ENCODE data around the gene ARG2.
A peak's percentile ranks its signal among the peaks of the same experiment; 100 is the strongest.

The ARG2 gene

GRCh38 chr14:67619446-67620216 is at the start of gene ARG2:
Gene ARG2, plus strand, starts transcription at chr14:67619920. Its CDS starts 58 bp downstream, at chr14:67619978.
- peak; percentile 93 to 96 for DNase-seq (ENCODE audit: low spot score in 2 of 2)
- ATAC-seq (replicated peaks; ENCODE audit: extremely low read depth, poor library complexity, severe bottlenecking): peak; percentile 91
- Mint-ChIP-seq H3K9me3 (no peaks in the 10 kb centered on the region), H3K27me3 (peaks cover 19% of the 10 kb centered on the region), H3K4me3 (peak within 1 kb of the TSS; percentile 86), H3K36me3 (ENCODE audit: insufficient read depth) (peaks cover 13% of the 10 kb centered on the region), H3K4me1 (peaks cover 24% of the 10 kb centered on the region), H3K27ac (ENCODE audit: low read depth) (peak within 1 kb of the TSS; percentile 97)

- H3K4me3 Mint-ChIP-seq: no peak overlapping the region
- H3K4me1 Mint-ChIP-seq: peaks cover 7% of the 10 kb centered on the region
- no peak overlapping the region for H3K27ac Mint-ChIP-seq (ENCODE audit: low read depth)
- no peak for ATAC-seq (replicated peaks; ENCODE audit: extremely low read depth, poor library complexity, severe bottlenecking)
- peaks cover 12% of the 10 kb centered on the region for H3K27me3 Mint-ChIP-seq
- H3K36me3 Mint-ChIP-seq (ENCODE audit: insufficient read depth): peaks cover 1% of the 10 kb centered on the region
- H3K9me3 Mint-ChIP-seq: no peaks in the 10 kb centered on the region
- DNase-seq (ENCODE audit: low spot score in 2 of 2): no peak
These were observed 49.3 kb upstream of the ARG2 start for GRCh38 chr14:67570453-67570852.

- peak overlapping the region; percentile 5 for H3K27ac Mint-ChIP-seq (ENCODE audit: low read depth)
- no peaks in the 10 kb centered on the region for H3K9me3 Mint-ChIP-seq
- H3K4me1 Mint-ChIP-seq: peaks cover 7% of the 10 kb centered on the region
- H3K4me3 Mint-ChIP-seq: no peak overlapping the region
- ATAC-seq (replicated peaks; ENCODE audit: extremely low read depth, poor library complexity, severe bottlenecking): peak; percentile 84
- peaks cover 12% of the 10 kb centered on the region for H3K27me3 Mint-ChIP-seq
- peaks cover 2% of the 10 kb centered on the region for H3K36me3 Mint-ChIP-seq (ENCODE audit: insufficient read depth)
- peak; percentile 53 to 54 for DNase-seq (ENCODE audit: low spot score in 2 of 2)
These were observed 48.3 kb upstream of the ARG2 start for GRCh38 chr14:67571275-67571990.

GRCh38 chr14:67571991-67572323 is 47.8 kb upstream of the ARG2 start:
- Mint-ChIP-seq H3K4me3 (no peak overlapping the region), H3K27ac (ENCODE audit: low read depth) (no peak overlapping the region), H3K36me3 (ENCODE audit: insufficient read depth) (peaks cover 2% of the 10 kb centered on the region), H3K9me3 (no peaks in the 10 kb centered on the region), H3K27me3 (peaks cover 11% of the 10 kb centered on the region), H3K4me1 (peaks cover 7% of the 10 kb centered on the region)
- ATAC-seq (replicated peaks; ENCODE audit: extremely low read depth, poor library complexity, severe bottlenecking): no peak
- no peak for DNase-seq (ENCODE audit: low spot score in 2 of 2)

GRCh38 chr14:67572608-67573007 is 47.1 kb upstream of the ARG2 start:
- no peak overlapping the region for H3K4me3 Mint-ChIP-seq
- peaks cover 2% of the 10 kb centered on the region for H3K36me3 Mint-ChIP-seq (ENCODE audit: insufficient read depth)
- no peak overlapping the region for H3K27ac Mint-ChIP-seq (ENCODE audit: low read depth)

GRCh38 chr14:67573228-67574010 is 46.3 kb upstream of the ARG2 start:
- H3K36me3 Mint-ChIP-seq (ENCODE audit: insufficient read depth): peaks cover 2% of the 10 kb centered on the region
- no peaks in the 10 kb centered on the region for H3K9me3 Mint-ChIP-seq
- ATAC-seq (replicated peaks; ENCODE audit: extremely low read depth, poor library complexity, severe bottlenecking) (no peak), DNase-seq (ENCODE audit: low spot score in 2 of 2) (no peak)
- no peak overlapping the region for H3K4me3 Mint-ChIP-seq
- H3K4me1 Mint-ChIP-seq: peaks cover 7% of the 10 kb centered on the region
- no peak overlapping the region for H3K27ac Mint-ChIP-seq (ENCODE audit: low read depth)
- no peaks in the 10 kb centered on the region for H3K27me3 Mint-ChIP-seq

More at GRCh38 chr14:67572608-67573007, 47.1 kb upstream of the ARG2 start:
- ATAC-seq (replicated peaks; ENCODE audit: extremely low read depth, poor library complexity, severe bottlenecking) (no peak), DNase-seq (ENCODE audit: low spot score in 2 of 2) (no peak)
- peaks cover 7% of the 10 kb centered on the region for H3K4me1 Mint-ChIP-seq
- H3K9me3 Mint-ChIP-seq: no peaks in the 10 kb centered on the region
- peaks cover 5% of the 10 kb centered on the region for H3K27me3 Mint-ChIP-seq

GRCh38 chr14:67574156-67574555 is 45.6 kb upstream of the ARG2 start:
- H3K9me3 Mint-ChIP-seq: no peaks in the 10 kb centered on the region
- H3K36me3 Mint-ChIP-seq (ENCODE audit: insufficient read depth): peaks cover 2% of the 10 kb centered on the region
- no peak overlapping the region for H3K27ac Mint-ChIP-seq (ENCODE audit: low read depth)
- H3K4me3 Mint-ChIP-seq: no peak overlapping the region
- H3K4me1 Mint-ChIP-seq: peaks cover 7% of the 10 kb centered on the region
- ATAC-seq (replicated peaks; ENCODE audit: extremely low read depth, poor library complexity, severe bottlenecking) (no peak), DNase-seq (ENCODE audit: low spot score in 2 of 2) (no peak)
- no peaks in the 10 kb centered on the region for H3K27me3 Mint-ChIP-seq

GRCh38 chr14:67574806-67575205 is 44.9 kb upstream of the ARG2 start:
- no peak for ATAC-seq (replicated peaks; ENCODE audit: extremely low read depth, poor library complexity, severe bottlenecking)
- Mint-ChIP-seq H3K4me1 (peaks cover 7% of the 10 kb centered on the region), H3K36me3 (ENCODE audit: insufficient read depth) (peaks cover 2% of the 10 kb centered on the region), H3K9me3 (no peaks in the 10 kb centered on the region), H3K4me3 (no peak overlapping the region), H3K27ac (ENCODE audit: low read depth) (no peak overlapping the region), H3K27me3 (no peaks in the 10 kb centered on the region)
- no peak for DNase-seq (ENCODE audit: low spot score in 2 of 2)

- ATAC-seq (replicated peaks; ENCODE audit: extremely low read depth, poor library complexity, severe bottlenecking): no peak
- DNase-seq (ENCODE audit: low spot score in 2 of 2): no peak
These were observed 44.0 kb upstream of the ARG2 start for GRCh38 chr14:67575684-67576083.

GRCh38 chr14:67576216-67576955 is 43.3 kb upstream of the ARG2 start:
- no peak overlapping the region for H3K27ac Mint-ChIP-seq (ENCODE audit: low read depth)
- H3K36me3 Mint-ChIP-seq (ENCODE audit: insufficient read depth): peaks cover 4% of the 10 kb centered on the region
- no peaks in the 10 kb centered on the region for H3K27me3 Mint-ChIP-seq
- H3K4me1 Mint-ChIP-seq: peaks cover 2% of the 10 kb centered on the region
- no peak overlapping the region for H3K4me3 Mint-ChIP-seq
- no peak for DNase-seq (ENCODE audit: low spot score in 2 of 2)
- ATAC-seq (replicated peaks; ENCODE audit: extremely low read depth, poor library complexity, severe bottlenecking): no peak
- no peaks in the 10 kb centered on the region for H3K9me3 Mint-ChIP-seq

More at GRCh38 chr14:67575684-67576083, 44.0 kb upstream of the ARG2 start:
- no peak overlapping the region for H3K27ac Mint-ChIP-seq (ENCODE audit: low read depth)
- H3K36me3 Mint-ChIP-seq (ENCODE audit: insufficient read depth): peaks cover 3% of the 10 kb centered on the region
- peaks cover 7% of the 10 kb centered on the region for H3K4me1 Mint-ChIP-seq
- H3K9me3 Mint-ChIP-seq: no peaks in the 10 kb centered on the region
- H3K4me3 Mint-ChIP-seq: no peak overlapping the region
- H3K27me3 Mint-ChIP-seq: no peaks in the 10 kb centered on the region

- no peak overlapping the region for H3K27ac Mint-ChIP-seq (ENCODE audit: low read depth)
- no peak overlapping the region for H3K4me3 Mint-ChIP-seq
- peaks cover 4% of the 10 kb centered on the region for H3K36me3 Mint-ChIP-seq (ENCODE audit: insufficient read depth)
- H3K27me3 Mint-ChIP-seq: no peaks in the 10 kb centered on the region
- ATAC-seq (replicated peaks; ENCODE audit: extremely low read depth, poor library complexity, severe bottlenecking) (no peak), DNase-seq (ENCODE audit: low spot score in 2 of 2) (no peak)
- H3K9me3 Mint-ChIP-seq: no peaks in the 10 kb centered on the region
- H3K4me1 Mint-ChIP-seq: no peaks in the 10 kb centered on the region
These were observed 42.4 kb upstream of the ARG2 start for GRCh38 chr14:67577181-67577808.

Data from central memory CD8-positive, alpha-beta T cell (primary cell).